Breast epithelium (tissue), 3 donors: ENCODE results near the gene ZC3H12D.

Source experiments
- POLR2A ChIP-seq: fragments of 450-650 bp; IDR thresholded peaks from one replicate; pipeline ENCODE4 v1.6.1; 2016; ENCODE audit warnings: antibody characterized with exemption, mild to moderate bottlenecking, moderate library complexity
- POLR2AphosphoS5 ChIP-seq, 3 donors: sonication (generic); formaldehyde crosslinking; IDR thresholded peaks; one replicate each; pipeline ENCODE4 v1.6.1; 2017; ENCODE audit warnings: antibody characterized with exemption in 3 of 3
- TF ChIP-seq, protein P1 (sequence below), 3 donors: fragments of 450-650 bp; IDR thresholded peaks; one replicate each; pipeline ENCODE4 v1.5.1; 2016 to 2017; ENCODE audit warnings: antibody characterized with exemption in 3 of 3, mild to moderate bottlenecking in 3 of 3, moderate library complexity in 3 of 3

DNA sequence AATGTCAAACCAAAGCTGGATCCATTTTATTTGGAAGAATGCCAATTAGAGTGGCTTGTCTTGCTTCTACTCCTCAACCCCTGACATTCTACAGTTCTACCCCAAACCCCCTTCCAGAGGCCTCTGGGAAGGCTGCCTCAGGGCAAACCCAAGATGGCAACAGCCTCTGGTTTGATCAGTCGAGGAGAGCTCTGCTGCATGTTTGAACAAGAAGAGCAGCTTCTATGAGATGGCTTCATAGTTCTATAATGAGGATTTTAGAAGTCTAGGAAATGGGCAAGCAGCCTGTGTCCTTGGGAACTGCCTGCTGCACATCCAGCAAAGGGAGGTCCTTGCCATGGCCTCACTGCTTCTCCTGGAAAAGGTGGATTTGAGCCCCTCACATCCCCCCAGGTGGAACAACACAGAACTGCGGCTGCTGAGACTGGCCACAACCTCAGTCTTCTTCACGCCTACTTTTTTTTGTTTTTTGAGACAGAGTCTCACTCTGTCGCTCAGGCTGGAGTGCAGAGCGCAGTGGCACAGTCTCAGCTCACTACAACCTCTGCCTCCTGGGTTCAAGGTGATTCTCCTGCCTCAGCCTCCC, 37.9 kb downstream of the ZC3H12D start:
- TF ChIP-seq, protein P1, sequence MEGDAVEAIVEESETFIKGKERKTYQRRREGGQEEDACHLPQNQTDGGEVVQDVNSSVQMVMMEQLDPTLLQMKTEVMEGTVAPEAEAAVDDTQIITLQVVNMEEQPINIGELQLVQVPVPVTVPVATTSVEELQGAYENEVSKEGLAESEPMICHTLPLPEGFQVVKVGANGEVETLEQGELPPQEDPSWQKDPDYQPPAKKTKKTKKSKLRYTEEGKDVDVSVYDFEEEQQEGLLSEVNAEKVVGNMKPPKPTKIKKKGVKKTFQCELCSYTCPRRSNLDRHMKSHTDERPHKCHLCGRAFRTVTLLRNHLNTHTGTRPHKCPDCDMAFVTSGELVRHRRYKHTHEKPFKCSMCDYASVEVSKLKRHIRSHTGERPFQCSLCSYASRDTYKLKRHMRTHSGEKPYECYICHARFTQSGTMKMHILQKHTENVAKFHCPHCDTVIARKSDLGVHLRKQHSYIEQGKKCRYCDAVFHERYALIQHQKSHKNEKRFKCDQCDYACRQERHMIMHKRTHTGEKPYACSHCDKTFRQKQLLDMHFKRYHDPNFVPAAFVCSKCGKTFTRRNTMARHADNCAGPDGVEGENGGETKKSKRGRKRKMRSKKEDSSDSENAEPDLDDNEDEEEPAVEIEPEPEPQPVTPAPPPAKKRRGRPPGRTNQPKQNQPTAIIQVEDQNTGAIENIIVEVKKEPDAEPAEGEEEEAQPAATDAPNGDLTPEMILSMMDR (IDR thresholded peaks at IDR 0.05), result no peak
- TF ChIP-seq POLR2A, result no peak
- TF ChIP-seq POLR2AphosphoS5 (IDR thresholded peaks at IDR 0.05), result no peak
